HG03342 (cell line): ENCODE results near the gene STPG4.
"Not testable (repeated sequence)": the region's sequence is repeated elsewhere in the genome, so short reads cannot be mapped to it uniquely, and the experiment has no call there.

ENCODE experiments used
- ATAC-seq: cut with Tn5 transposase; IDR thresholded peaks from one replicate; pipeline ENCODE4 v1.9.1; 2021; ENCODE audit warnings: mild to moderate bottlenecking, moderate library complexity; ENCODE audit not compliant: unreplicated experiment

The STPG4 gene

DNA sequence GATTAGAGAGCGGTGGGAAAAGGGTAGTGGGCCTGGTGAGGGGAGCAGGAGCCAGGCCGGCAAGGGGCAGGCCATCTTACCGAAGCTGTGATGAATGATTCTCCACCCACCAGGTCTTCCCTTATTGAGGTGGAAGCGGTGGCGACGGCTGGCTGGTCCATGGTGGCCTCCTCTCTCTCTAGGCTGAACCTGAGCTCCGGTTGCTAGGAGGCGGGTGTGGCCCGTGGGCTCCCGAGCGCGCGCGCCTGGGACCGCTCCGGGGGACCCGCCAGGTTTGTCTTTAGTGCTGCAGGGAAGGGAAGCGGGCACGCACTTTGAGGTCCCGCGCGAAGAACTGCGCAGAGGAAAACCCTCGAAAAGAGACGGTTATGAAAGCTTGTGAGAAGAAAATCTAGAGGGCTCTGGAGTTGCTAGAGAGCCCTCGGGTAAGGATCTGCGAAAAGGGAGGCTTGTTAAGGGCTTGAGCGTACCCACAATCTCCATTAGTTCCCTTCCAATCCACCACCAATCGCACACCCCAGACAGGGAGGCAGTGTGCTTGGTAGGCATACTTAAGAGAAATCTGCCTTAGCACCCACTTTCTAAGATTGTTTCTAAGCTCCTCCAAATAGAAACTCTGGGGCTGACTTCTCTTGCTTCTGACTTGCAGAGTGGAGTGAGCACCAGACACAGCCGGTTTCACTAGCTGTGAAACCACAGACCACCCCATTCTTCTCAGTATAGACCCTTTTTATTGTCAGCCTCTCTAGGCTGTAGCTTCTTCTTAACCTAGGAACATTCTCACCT is at the start of gene STPG4:
TSS of gene STPG4 (minus strand) at position 218 of the 786 bp plus-strand sequence. CDS start at position 161, 57 bp downstream.
- no peak for ATAC-seq

DNA sequence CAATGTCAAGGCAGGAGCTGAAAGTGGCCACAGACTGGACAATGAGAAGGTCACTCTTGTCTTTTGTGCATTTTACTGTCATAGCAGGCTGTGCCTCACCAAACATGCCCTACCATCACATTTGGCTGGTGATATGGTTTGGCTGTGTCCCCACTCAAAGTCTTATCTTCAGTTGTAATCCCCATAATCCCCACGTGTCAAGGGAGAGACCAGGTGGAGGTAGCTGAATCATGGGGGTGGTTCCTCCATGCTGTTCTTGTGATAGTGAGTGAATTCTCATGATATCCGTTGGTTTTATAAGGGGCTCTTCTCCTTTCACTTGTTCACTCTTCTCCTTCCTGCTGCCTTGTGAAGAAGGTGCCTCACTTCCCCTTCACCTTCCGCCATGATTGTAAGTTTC is 49.6 kb upstream of the STPG4 start:
- ATAC-seq: no peak

DNA sequence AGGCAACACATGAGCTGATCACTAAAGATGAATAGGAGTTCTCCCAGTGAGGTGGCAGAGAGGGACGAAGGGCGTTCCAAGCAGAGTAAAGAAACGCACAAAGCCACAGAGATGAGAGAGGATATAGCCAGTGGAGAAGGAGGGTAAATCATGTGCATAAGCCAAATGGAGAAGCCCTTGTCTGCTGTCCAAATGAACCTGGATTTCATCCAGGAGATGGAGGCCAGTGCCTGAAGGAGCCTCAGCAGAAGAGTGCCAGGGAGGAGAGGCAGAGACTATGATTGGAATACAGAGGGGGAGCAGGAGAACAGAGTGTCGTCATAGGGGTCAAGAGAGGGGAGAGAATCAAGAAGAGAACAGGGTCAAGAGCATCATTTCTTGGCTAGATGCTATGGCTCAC is 48.9 kb upstream of the STPG4 start:
- no peak for ATAC-seq

DNA sequence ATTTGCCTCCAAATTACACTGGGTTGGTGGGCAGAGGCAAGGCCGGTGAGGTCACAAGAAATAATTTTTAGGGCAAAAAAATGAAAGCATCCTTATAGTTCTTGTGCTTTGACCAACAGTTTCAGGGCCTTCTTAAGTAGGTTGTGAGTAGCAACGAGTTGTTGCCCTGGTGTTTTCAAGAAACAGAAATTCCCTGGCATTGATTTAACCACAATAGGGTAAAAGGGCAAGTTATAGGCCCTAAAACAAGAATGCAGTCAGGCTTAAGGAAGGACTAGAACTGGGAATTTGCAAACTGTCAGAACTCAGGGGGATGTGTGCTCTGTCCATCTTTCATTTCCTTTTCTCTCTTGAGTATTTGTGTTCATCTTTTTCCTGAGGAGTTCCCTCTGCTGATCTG is 46.1 kb upstream of the STPG4 start:
- no peak for ATAC-seq

GRCh38 chr2:47198985-47199451 is 43.9 kb upstream of the STPG4 start:
- ATAC-seq: no peak

- no peak for ATAC-seq
These were observed 41.4 kb upstream of the STPG4 start for GRCh38 chr2:47196499-47196898.

GRCh38 chr2:47196046-47196445 is 40.9 kb upstream of the STPG4 start:
- ATAC-seq: no peak

GRCh38 chr2:47195148-47195547 is 40.0 kb upstream of the STPG4 start:
- no peak for ATAC-seq

GRCh38 chr2:47194410-47194809 is 39.3 kb upstream of the STPG4 start:
- ATAC-seq: no peak

DNA sequence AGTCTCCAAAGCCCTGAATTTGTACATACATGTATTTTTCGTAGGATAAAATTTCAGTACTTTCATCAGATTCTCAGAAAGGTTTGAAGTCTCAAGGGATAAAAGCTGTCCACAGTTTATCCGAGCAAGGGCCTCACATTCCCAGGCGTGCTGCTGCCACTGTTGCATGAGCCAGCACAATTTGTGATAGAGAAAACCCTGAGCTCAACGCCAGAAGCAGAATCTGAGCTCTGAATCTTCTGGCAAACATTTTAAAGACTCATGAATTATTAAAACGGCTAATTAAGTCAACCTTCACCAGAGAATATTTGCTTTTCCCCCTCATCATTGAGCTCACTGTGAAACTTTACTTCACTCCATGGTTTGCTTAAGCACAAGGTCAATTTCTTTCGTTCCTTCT is 38.5 kb upstream of the STPG4 start:
- ATAC-seq: no peak

DNA sequence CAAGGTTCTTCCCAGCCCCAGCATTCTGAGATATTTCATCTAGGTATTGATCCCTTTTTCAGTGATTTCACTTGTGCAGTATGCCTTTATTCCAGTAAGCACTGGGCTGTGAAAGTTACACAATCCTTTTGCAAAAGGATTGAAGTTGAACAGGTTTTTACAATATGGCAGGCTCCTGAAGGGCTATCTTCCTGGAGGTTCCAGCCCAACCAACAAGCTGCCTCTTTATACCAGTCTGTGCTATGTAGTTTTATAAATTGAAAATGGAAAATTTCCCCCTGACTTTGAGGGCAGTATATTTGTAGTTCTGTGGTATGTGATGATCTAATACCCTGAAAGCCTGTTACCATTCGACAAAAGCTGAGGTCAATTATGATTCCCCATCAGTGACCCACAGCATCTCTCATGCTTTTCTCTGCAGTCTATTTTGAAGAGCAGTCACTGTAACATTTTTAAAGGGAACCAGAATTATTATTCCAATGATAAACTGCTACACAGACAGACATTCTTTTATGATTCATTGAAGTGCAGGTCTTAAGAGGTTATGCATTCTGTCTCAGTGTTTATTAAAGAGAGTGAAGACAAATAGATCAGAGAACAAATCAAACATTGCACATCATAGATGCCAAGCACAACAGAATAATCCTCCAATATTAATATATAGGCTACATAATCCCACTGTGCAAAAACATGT is 35.2 kb upstream of the STPG4 start:
- no peak for ATAC-seq

- ATAC-seq: no peak
These were observed 34.5 kb upstream of the STPG4 start for GRCh38 chr2:47189635-47190034.

DNA sequence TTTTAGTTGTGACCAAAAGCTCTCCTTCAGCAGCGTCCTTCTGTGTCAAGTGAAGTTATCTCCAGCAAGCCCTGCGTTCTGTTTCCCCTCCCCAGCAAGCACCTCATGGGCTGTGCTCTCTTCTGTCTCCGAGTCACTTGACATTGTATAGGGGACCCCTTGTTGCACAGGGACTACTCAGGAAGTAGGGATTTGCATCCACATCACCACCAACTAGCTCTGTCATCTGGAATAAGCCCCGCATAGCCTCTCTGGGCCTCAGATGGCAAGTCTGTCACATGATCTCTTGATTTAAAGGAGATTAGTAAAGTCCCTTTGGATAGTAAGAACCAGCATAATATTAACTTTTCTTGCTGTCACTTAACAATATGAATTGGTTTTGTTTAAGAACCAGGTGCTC is 32.0 kb upstream of the STPG4 start:
- no peak for ATAC-seq

DNA sequence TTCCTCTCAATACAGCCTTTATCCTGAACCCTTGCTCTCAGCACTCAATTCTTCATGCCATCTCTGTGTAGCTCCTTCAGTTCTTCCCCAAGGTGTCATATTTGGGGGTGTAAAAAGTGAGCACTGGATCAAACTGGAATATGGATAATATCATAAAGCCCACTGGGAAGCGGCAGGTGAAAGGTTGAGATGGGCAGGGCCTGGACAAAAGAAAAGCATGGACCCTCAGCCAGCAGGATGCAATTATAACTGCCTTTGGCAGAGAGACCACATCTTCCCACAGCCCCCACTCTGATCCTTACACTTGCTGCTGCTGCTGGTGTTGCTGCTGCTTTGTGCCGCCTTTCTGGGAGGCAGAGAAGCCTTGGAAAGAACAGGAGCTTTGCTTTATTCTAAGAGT is 31.2 kb upstream of the STPG4 start:
- no peak for ATAC-seq

GRCh38 chr2:47185098-47185497 is 30.0 kb upstream of the STPG4 start:
- ATAC-seq: not testable (repeated sequence)

DNA sequence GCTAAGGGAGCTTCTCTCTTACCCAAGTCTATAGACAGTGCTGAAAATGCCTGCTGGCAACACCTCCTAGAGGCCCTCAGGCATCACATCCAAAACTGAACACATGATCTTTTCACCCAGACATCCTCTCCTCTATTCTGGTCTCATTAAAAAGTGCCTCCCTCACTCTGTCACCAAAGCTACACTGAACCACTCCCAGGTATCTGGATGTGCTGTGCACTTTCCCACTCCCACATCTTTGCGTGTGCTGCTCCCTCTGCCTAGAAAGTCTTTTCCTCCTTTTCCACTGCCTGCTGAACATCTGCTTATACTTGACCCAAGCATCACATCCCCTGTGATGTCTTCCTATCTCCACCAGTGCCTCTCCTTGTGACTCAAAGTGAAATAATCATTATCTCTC is 26.1 kb upstream of the STPG4 start:
- no peak for ATAC-seq

- no peak for ATAC-seq
These were observed 25.4 kb upstream of the STPG4 start for GRCh38 chr2:47180531-47180930.

- ATAC-seq: no peak
These were observed 24.3 kb upstream of the STPG4 start for GRCh38 chr2:47179388-47179787.

- ATAC-seq: no peak
These were observed 23.2 kb upstream of the STPG4 start for GRCh38 chr2:47178341-47178740.

GRCh38 chr2:47177043-47177565 is 22.0 kb upstream of the STPG4 start:
- ATAC-seq: peak; percentile 7

GRCh38 chr2:47174733-47175361 is 19.7 kb upstream of the STPG4 start:
- ATAC-seq: no peak
